Brain microvascular endothelial cell (primary cell): ENCODE results near the gene RPRD1A.

Experiments used
- DNase-seq: peaks from one replicate; pipeline ENCODE4 v3.0.0-alpha.2; 2020
- H3K27ac ChIP-seq: fragments of 250-450 bp; sonication (Bioruptor Pico); 2 replicates; pipeline ENCODE4 v1.5.1; 2020; ENCODE audit warnings: mild to moderate bottlenecking, moderate library complexity
- H3K27me3 ChIP-seq: fragments of 250-450 bp; sonication (Bioruptor Pico); replicated peaks from 2 replicates; pipeline ENCODE4 v1.5.1; 2020; ENCODE audit warnings: mild to moderate bottlenecking
- H3K36me3 ChIP-seq: fragments of 250-450 bp; sonication (Bioruptor Pico); replicated peaks from 2 replicates; pipeline ENCODE4 v1.5.1; 2020; ENCODE audit warnings: mild to moderate bottlenecking
- H3K4me3 ChIP-seq: 2 replicates; pipeline ENCODE4 v1.5.1; 2011; ENCODE audit warnings: low read depth, mild to moderate bottlenecking, control low read depth, low read length, moderate library complexity
- CTCF ChIP-seq: IDR thresholded peaks from 2 replicates; pipeline ENCODE4 v1.5.1; 2011; ENCODE audit warnings: low read depth, mild to moderate bottlenecking, moderate library complexity, low read length, control low read depth, inconsistent platforms; ENCODE audit errors: missing control alignments
- in situ Hi-C: cut with HindIII; loops from 2 replicates; pipeline ENCODE4 v1.10.0; 2017; ENCODE audit warnings: low sequenced_read_pairs, low pct_ligation_motif_present

Gene RPRD1A

DNA sequence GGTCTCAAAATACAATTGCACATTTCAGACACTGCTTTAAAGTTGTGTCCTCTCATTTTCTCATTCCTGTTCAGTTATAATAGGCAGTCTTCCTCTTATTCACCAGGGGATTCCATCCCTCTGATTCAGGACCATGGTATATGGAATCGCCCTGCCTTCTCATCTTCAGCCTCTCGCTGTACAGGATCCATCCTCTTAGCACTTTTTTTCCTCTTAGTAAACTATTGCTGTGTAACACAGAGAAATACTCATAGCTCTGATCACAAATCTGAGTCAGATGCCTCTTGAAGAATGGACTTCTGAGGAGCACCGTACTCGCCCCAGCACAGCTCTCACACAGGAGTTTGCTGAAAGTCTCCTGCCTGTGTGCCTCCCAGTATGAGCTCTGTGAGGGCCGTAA is 83.5 kb downstream of the RPRD1A start:
- Histone ChIP-seq H3K36me3 (peaks cover 9% of the 10 kb centered on the region), H3K27ac (peak overlapping the region; percentile 59), H3K27me3 (no peaks in the 10 kb centered on the region), H3K4me3 (no peak overlapping the region)
- no peak for TF ChIP-seq CTCF
- DNase-seq, result peak; percentile 52
- in situ Hi-C loops, result no loop called here

DNA sequence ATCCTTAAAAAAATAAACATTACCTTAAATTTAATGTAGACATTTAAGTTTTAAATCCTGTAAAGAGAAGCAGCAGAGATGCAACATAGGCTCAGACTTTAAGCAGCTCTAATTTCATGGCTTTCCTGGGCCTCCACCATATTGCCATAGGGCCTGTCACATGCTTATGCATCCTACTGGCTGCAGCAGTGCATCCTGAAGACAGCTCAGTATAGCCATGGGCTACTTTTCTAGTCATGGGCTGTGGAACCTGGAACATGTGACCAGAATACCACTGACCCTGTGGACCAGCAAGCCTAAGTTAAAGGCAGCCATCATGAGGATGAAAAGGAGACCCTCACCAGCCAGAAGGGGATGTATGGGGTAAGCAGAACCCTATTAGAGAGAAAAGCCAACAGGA is 84.2 kb downstream of the RPRD1A start:
- DNase-seq, result no peak
- H3K36me3 ChIP-seq, result peaks cover 16% of the 10 kb centered on the region
- H3K27ac ChIP-seq, result peak overlapping the region; percentile 59
- H3K4me3 ChIP-seq, result no peak overlapping the region
- H3K27me3 ChIP-seq, result no peaks in the 10 kb centered on the region
- in situ Hi-C loops, result no loop called here
- no peak for TF ChIP-seq CTCF

DNA sequence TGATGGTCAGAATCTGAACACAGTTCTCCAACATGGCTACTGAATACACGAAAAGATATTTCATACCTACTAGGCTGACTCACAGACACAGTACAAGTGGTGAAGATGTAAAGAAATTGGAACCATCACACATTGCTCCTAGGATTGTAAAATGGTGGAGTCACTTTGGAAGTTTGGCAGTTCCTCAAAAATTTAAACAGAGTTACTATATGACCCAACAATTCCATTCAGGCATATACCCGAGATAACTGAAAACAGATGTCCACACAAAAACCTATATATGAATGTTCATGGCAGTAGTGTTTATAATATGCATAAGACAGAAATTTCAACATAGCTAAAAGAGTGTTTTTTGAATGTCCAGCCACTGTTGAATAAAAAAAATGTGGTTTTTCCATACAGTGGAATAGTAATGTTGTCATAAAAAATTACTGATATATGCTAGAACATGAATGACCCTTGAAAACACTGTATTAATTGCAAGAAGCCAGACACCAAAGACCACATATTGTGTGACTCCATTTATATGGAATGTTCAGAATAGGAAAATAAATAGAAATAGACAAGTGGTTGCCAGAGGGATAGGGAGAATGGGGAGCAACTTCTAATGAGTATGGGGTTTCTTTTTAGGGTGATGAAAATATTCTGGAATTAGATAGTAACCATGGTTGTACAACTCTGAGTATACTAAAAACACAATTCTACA is 84.8 kb downstream of the RPRD1A start:
- Histone ChIP-seq H3K27me3 (no peaks in the 10 kb centered on the region), H3K36me3 (peaks cover 22% of the 10 kb centered on the region), H3K27ac (peak overlapping the region; percentile 59), H3K4me3 (no peak overlapping the region)
- DNase-seq, result peak; percentile 29
- TF ChIP-seq CTCF, result no peak
- in situ Hi-C loops, result no loop called here

- H3K4me3 ChIP-seq, result no peak overlapping the region
- H3K27me3 ChIP-seq, result no peaks in the 10 kb centered on the region
- in situ Hi-C loops, result no loop called here
- TF ChIP-seq CTCF, result no peak
- H3K27ac ChIP-seq, result no peak overlapping the region
- H3K36me3 ChIP-seq, result peaks cover 42% of the 10 kb centered on the region
- DNase-seq, result no peak
Observed at GRCh38 chr18:35979112-35979511, 88.2 kb downstream of the RPRD1A start.

DNA sequence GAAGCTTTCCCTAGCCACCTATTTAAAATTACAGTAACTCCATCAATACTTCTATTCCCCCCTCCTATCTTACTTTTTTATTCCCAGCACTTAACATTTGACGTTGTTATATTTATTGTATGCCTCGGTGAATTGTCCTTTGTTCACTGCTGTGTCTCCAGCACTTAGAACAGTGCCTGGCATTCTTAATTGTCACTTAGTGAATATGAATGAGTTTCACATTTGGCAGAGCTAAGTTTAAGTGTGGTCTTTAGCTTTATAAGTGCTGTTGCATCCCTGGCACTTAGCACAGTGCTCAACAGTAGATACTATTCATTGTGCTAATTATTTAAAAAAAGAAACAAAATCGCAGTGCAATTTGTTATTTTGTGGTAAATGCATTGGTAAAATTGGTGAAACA is 93.2 kb downstream of the RPRD1A start:
- Histone ChIP-seq H3K27me3 (no peaks in the 10 kb centered on the region), H3K4me3 (no peak overlapping the region), H3K36me3 (peaks cover 35% of the 10 kb centered on the region), H3K27ac (no peak overlapping the region)
- in situ Hi-C loops, result no loop called here
- no peak for DNase-seq
- TF ChIP-seq CTCF, result no peak

GRCh38 chr18:35973650-35974049 is 93.7 kb downstream of the RPRD1A start:
- H3K27ac ChIP-seq, result no peak overlapping the region
- in situ Hi-C loops, result no loop called here
- H3K27me3 ChIP-seq, result no peaks in the 10 kb centered on the region
- TF ChIP-seq CTCF, result no peak
- peaks cover 31% of the 10 kb centered on the region for H3K36me3 ChIP-seq
- peak overlapping the region; percentile 93 for H3K4me3 ChIP-seq
- no peak for DNase-seq
